ENCODE measurements around the gene SLC8A2.

SLC8A2 gene

DNA sequence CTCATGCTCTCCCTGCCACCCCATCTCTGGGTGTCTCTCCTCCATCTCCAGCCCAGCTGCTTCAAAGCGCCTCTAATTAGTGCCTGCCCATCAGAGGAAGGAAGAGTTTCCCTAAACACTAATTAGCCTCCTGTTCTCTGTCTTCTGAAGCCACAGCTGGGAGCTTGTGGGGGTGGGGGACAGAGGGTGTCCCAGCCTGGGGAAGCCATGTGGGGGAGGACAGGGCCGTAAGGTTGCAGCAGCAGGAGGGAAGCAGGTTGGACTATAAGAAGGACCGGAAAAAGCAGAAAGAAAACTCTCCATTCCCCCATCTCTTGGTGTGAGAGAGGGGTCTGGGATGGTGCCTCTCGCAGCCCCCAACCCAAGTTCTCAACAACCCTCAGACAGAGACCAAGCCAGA, 26.2 kb downstream of the SLC8A2 start:
- H3K79me2 ChIP-seq (ENCODE audit: insufficient read depth, low read depth), result no peaks in the 10 kb centered on the region
- H3K4me2 ChIP-seq, result no peak overlapping the region
- H4K20me1 ChIP-seq (ENCODE audit: insufficient read depth), result no peaks in the 10 kb centered on the region
- H3K36me3 ChIP-seq (ENCODE audit: insufficient read depth), result no peaks in the 10 kb centered on the region
- H2AFZ ChIP-seq (ENCODE audit: low read depth), result no peak overlapping the region
- H3K27ac ChIP-seq, result no peak overlapping the region
- H3K9ac ChIP-seq, result no peak overlapping the region
- no peak overlapping the region for H3K4me3 ChIP-seq (IDR thresholded peaks at IDR 0.05; ENCODE audit: insufficient read depth, low read depth, low read length)
- TF ChIP-seq, protein P1, sequence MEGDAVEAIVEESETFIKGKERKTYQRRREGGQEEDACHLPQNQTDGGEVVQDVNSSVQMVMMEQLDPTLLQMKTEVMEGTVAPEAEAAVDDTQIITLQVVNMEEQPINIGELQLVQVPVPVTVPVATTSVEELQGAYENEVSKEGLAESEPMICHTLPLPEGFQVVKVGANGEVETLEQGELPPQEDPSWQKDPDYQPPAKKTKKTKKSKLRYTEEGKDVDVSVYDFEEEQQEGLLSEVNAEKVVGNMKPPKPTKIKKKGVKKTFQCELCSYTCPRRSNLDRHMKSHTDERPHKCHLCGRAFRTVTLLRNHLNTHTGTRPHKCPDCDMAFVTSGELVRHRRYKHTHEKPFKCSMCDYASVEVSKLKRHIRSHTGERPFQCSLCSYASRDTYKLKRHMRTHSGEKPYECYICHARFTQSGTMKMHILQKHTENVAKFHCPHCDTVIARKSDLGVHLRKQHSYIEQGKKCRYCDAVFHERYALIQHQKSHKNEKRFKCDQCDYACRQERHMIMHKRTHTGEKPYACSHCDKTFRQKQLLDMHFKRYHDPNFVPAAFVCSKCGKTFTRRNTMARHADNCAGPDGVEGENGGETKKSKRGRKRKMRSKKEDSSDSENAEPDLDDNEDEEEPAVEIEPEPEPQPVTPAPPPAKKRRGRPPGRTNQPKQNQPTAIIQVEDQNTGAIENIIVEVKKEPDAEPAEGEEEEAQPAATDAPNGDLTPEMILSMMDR (conservative IDR thresholded peaks at IDR 0.05; ENCODE audit: low read depth, low read length), result no peak
- H3K4me1 ChIP-seq (ENCODE audit: low read depth, poor library complexity, severe bottlenecking), result no peaks in the 10 kb centered on the region
- H3K27me3 ChIP-seq (ENCODE audit: insufficient read depth, low read depth), result peaks cover 82% of the 10 kb centered on the region

DNA sequence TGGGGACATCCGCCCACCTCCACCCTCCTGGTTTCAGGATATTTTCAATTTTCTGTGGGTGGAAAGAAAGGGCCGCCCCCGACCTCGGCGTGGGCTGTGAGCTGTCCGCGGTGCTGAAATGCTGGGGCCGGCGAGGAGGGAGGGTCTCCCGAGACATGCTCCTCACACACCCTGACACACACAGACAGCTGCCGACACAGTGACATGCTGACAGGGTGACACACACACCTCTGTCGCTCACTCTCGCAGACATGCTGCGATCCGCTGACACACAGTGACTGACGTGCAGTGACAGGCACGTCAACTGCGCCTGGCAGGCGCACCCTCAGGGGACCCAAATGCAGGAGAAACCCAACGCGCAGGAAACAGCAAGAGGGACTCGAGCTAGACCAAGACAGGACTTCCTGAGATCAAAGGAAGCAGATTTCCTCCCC, 27.3 kb downstream of the SLC8A2 start:
- Histone ChIP-seq H3K4me3 (IDR thresholded peaks at IDR 0.05; ENCODE audit: insufficient read depth, low read depth, low read length) (no peak overlapping the region), H3K9ac (no peak overlapping the region), H2AFZ (ENCODE audit: low read depth) (no peak overlapping the region), H3K36me3 (ENCODE audit: insufficient read depth) (no peaks in the 10 kb centered on the region), H3K4me2 (no peak overlapping the region), H4K20me1 (ENCODE audit: insufficient read depth) (no peaks in the 10 kb centered on the region), H3K79me2 (ENCODE audit: insufficient read depth, low read depth) (no peaks in the 10 kb centered on the region), H3K4me1 (ENCODE audit: low read depth, poor library complexity, severe bottlenecking) (no peaks in the 10 kb centered on the region), H3K27me3 (ENCODE audit: insufficient read depth, low read depth) (peaks cover 81% of the 10 kb centered on the region), H3K27ac (no peak overlapping the region)
- TF ChIP-seq, protein P1 (conservative IDR thresholded peaks at IDR 0.05; ENCODE audit: low read depth, low read length), result no peak

DNA sequence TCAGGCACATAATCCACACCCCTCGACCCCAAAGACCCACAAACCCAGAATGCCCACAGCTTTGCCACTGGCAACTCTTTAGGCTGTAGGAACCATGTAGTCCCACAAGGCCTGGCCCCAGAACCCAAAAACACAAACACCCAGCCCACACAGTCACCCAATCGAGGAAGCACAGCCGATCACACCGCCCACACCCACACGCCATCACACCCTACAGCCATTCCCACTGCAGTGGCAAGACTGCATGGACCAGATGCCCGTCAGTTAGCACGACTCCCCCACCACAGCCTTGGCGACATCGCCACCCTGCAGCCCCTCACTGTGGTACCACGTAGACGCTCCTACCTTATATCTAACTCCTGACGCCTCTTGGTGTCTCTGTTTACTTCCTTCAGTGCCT, 28.4 kb downstream of the SLC8A2 start:
- Histone ChIP-seq H2AFZ (ENCODE audit: low read depth) (no peak overlapping the region), H3K4me2 (no peak overlapping the region), H3K27ac (no peak overlapping the region), H3K27me3 (ENCODE audit: insufficient read depth, low read depth) (peaks cover 78% of the 10 kb centered on the region), H3K79me2 (ENCODE audit: insufficient read depth, low read depth) (no peaks in the 10 kb centered on the region), H3K4me3 (IDR thresholded peaks at IDR 0.05; ENCODE audit: insufficient read depth, low read depth, low read length) (no peak overlapping the region), H3K4me1 (ENCODE audit: low read depth, poor library complexity, severe bottlenecking) (no peaks in the 10 kb centered on the region), H3K36me3 (ENCODE audit: insufficient read depth) (no peaks in the 10 kb centered on the region), H4K20me1 (ENCODE audit: insufficient read depth) (no peaks in the 10 kb centered on the region), H3K9ac (no peak overlapping the region)
- TF ChIP-seq, protein P1 (conservative IDR thresholded peaks at IDR 0.05; ENCODE audit: low read depth, low read length), result no peak

DNA sequence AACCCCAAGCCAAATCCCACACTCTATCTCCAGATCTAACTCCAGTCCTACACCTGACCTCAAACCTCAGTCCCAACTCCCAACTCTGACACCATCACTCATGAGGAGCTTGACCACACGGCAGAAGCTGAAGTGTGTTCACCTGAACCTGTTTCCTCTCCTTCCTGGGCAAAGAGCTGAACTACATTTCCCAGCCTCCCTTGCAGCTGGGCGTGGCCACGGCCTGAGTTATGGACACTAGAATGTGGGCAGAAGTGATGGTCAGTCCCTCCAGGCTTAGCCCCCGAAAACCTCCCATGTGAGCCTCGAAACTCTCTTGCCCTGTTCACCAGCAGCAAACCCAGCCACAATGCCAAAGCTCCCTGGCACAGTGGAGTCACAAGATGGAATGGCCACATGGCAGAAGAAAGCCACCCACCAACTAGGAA, 32.9 kb downstream of the SLC8A2 start:
- peaks cover 12% of the 10 kb centered on the region for H3K4me1 ChIP-seq (ENCODE audit: low read depth, poor library complexity, severe bottlenecking)
- no peaks in the 10 kb centered on the region for H3K36me3 ChIP-seq (ENCODE audit: insufficient read depth)
- no peak overlapping the region for H3K4me2 ChIP-seq
- peaks cover 78% of the 10 kb centered on the region for H3K27me3 ChIP-seq (ENCODE audit: insufficient read depth, low read depth)
- no peak overlapping the region for H3K4me3 ChIP-seq (IDR thresholded peaks at IDR 0.05; ENCODE audit: insufficient read depth, low read depth, low read length)
- H3K9ac ChIP-seq, result no peak overlapping the region
- H4K20me1 ChIP-seq (ENCODE audit: insufficient read depth), result no peaks in the 10 kb centered on the region
- TF ChIP-seq, protein P1 (conservative IDR thresholded peaks at IDR 0.05; ENCODE audit: low read depth, low read length), result no peak
- no peak overlapping the region for H3K27ac ChIP-seq
- no peaks in the 10 kb centered on the region for H3K79me2 ChIP-seq (ENCODE audit: insufficient read depth, low read depth)
- no peak overlapping the region for H2AFZ ChIP-seq (ENCODE audit: low read depth)
